HG03135 (cell line): ENCODE results near the gene CCDC9.
"Not testable (repeated sequence)": the region's sequence is repeated elsewhere in the genome, so short reads cannot be mapped to it uniquely, and the experiment has no call there.

Source experiments
- ATAC-seq: cut with Tn5 transposase; IDR thresholded peaks from one replicate; pipeline ENCODE4 v1.9.1; 2021; ENCODE audit warnings: mild to moderate bottlenecking, moderate library complexity; ENCODE audit not compliant: unreplicated experiment

Gene CCDC9

GRCh38 chr19:47283405-47284059, 27.2 kb downstream of the CCDC9 start:
- no peak for ATAC-seq

- no peak for ATAC-seq
Measured at GRCh38 chr19:47284324-47284899, 28.1 kb downstream of the CCDC9 start.

- ATAC-seq, result no peak
Measured at GRCh38 chr19:47296036-47296435, 39.7 kb downstream of the CCDC9 start.

- not testable (repeated sequence) for ATAC-seq
Measured at GRCh38 chr19:47300867-47301266, 44.5 kb downstream of the CCDC9 start.

- no peak for ATAC-seq
Measured at GRCh38 chr19:47302249-47302648, 45.9 kb downstream of the CCDC9 start.

- ATAC-seq, result no peak
Measured at GRCh38 chr19:47303966-47304365, 47.6 kb downstream of the CCDC9 start.

- ATAC-seq, result no peak
Measured at GRCh38 chr19:47305309-47305751, 49.0 kb downstream of the CCDC9 start.

GRCh38 chr19:47306303-47306702, 50.0 kb downstream of the CCDC9 start:
- no peak for ATAC-seq

GRCh38 chr19:47309038-47309437, 52.7 kb downstream of the CCDC9 start:
- ATAC-seq, result no peak

GRCh38 chr19:47309608-47310007, 53.3 kb downstream of the CCDC9 start, which contains the start of gene C5AR1:
Gene C5AR1, plus strand, starts transcription at chr19:47309861. Its CDS starts 35 bp downstream, at chr19:47309896.
- no peak for ATAC-seq

GRCh38 chr19:47310323-47310722, 54.0 kb downstream of the CCDC9 start:
- no peak for ATAC-seq

GRCh38 chr19:47310819-47311218, 54.5 kb downstream of the CCDC9 start:
- no peak for ATAC-seq

- no peak for ATAC-seq
Measured at GRCh38 chr19:47312366-47313006, 56.2 kb downstream of the CCDC9 start.

- no peak for ATAC-seq
Measured at GRCh38 chr19:47313754-47314295, 57.5 kb downstream of the CCDC9 start.

GRCh38 chr19:47315125-47315821, 58.9 kb downstream of the CCDC9 start:
- no peak for ATAC-seq

GRCh38 chr19:47316513-47316912, 60.2 kb downstream of the CCDC9 start:
- no peak for ATAC-seq

- ATAC-seq, result no peak
Measured at GRCh38 chr19:47319923-47320871, 63.9 kb downstream of the CCDC9 start.
